HCT116 (cell line): Measurements from ENCODE around the gene BCL11B. TPM values are rescaled to one million over a fixed set of nuclear protein-coding genes. Genes with fewer than 3 reads are reported as not detected.

Source experiments
- ATAC-seq: fragments of 200-7000 bp; cut with Tn5 transposase; 2 replicates; pipeline ENCODE4 v1.9.1; 2020; ENCODE audit warnings: mild to moderate bottlenecking, moderate library complexity
- BruUV-seq: library from RNA; stranded (reverse); fragments of 400-500 nt; replicated peaks from 2 replicates; lab custom pipeline; 2021; lab: Mats Ljungman, UMichigan
- CTCF ChIA-PET: fragments of 300-600 bp; sonication (Branson Sonifier 250); formaldehyde crosslinking; loops from one replicate; lab custom pipeline; 2021; ENCODE audit warnings: antibody characterized with exemption; lab: Charles Lee
- POLR2A ChIA-PET: fragments of 300-600, 350-600 bp; sonication (Branson Sonifier 250); formaldehyde crosslinking; loops from one replicate; lab custom pipeline; 2021; ENCODE audit warnings: antibody characterized with exemption; lab: Charles Lee
- RAD21 ChIA-PET, 2 experiments: fragments of 300-600 bp; sonication (Branson Sonifier 250); formaldehyde crosslinking; loops; one replicate each; lab custom pipeline; 2023; ENCODE audit warnings: low total read pairs in 2 of 2; ENCODE audit not compliant: uncharacterized antibody in 2 of 2, unreplicated experiment in 2 of 2, low non-redundant PET in 1 of 2; lab: Charles Lee
- DNase-seq: peaks from one replicate; pipeline ENCODE4 v3.0.0-alpha.2; 2010; ENCODE audit warnings: low read depth, low spot score
- H2AFZ ChIP-seq: fragments of 200-600 bp; shearing (Covaris generic), sonication (generic); 2 replicates; pipeline ENCODE4 v1.6.1; 2017; ENCODE audit warnings: low read depth, mixed run types, mixed read lengths, antibody characterized with exemption, low read length; ENCODE audit not compliant: poor library complexity, severe bottlenecking
- H3K27ac ChIP-seq: 2 replicates; pipeline ENCODE4 v1.5.1; 2012; ENCODE audit warnings: low read depth, low read length
- H3K27me3 ChIP-seq: fragments of 200-600 bp; sonication (generic); 2 replicates; pipeline ENCODE4 v1.6.1; 2016; ENCODE audit warnings: mixed run types, low read length, mixed read lengths; ENCODE audit not compliant: insufficient read depth
- H3K36me3 ChIP-seq, 2 experiments: fragments of 200-500 bp in 1 of 2; fragments of 200-600 bp in 1 of 2; sonication (Bioruptor generic) in 1 of 2; sonication (generic) in 1 of 2; 2 replicates each; pipeline versions ENCODE4 v1.5.1 to v1.6.1; 2014 to 2016; ENCODE audit warnings: low read length in 2 of 2, inconsistent platforms in 1 of 2, mixed read lengths in 1 of 2, mixed run types in 1 of 2; ENCODE audit not compliant: insufficient read depth in 2 of 2, control insufficient read depth in 1 of 2
- H3K4me1 ChIP-seq, 2 experiments: fragments of 200-600 bp in 1 of 2; sonication (generic) in 1 of 2; 2 replicates each; pipeline versions ENCODE4 v1.5.1 to v1.6.1; 2012 to 2017; ENCODE audit warnings: low read length in 2 of 2, inconsistent platforms in 1 of 2, mild to moderate bottlenecking in 1 of 2, mixed read lengths in 1 of 2, mixed run types in 1 of 2, moderate library complexity in 1 of 2; ENCODE audit not compliant: insufficient read depth in 2 of 2, control insufficient read depth in 1 of 2
- H3K4me2 ChIP-seq: fragments of 200-600 bp; sonication (generic); 2 replicates; pipeline ENCODE4 v1.6.1; 2017; ENCODE audit warnings: mixed run types, low read length, mixed read lengths
- H3K4me3 ChIP-seq, 2 experiments: fragments of 200-600 bp in 1 of 2; sonication (generic) in 1 of 2; replicated peaks in 1 of 2; 2 replicates each; pipeline ENCODE4 v1.5.1; 2011 to 2016; ENCODE audit warnings: low read length in 2 of 2, control low read depth in 1 of 2, low read depth in 1 of 2, mild to moderate bottlenecking in 1 of 2, mixed read lengths in 1 of 2, mixed run types in 1 of 2
- H3K79me2 ChIP-seq: fragments of 200-600 bp; sonication (generic); 2 replicates; pipeline ENCODE4 v1.6.1; 2017; ENCODE audit warnings: mild to moderate bottlenecking, mixed run types, low read length, moderate library complexity, mixed read lengths; ENCODE audit not compliant: insufficient read depth
- H3K9ac ChIP-seq: fragments of 200-600 bp; sonication (generic); 2 replicates; pipeline ENCODE4 v1.6.1; 2016; ENCODE audit warnings: low read length, mixed read lengths
- H3K9me2 ChIP-seq: fragments of 200-600 bp; sonication (generic), shearing (Covaris generic); 2 replicates; pipeline ENCODE4 v1.6.1; 2017; ENCODE audit warnings: mixed run types, mild to moderate bottlenecking, moderate library complexity; ENCODE audit not compliant: insufficient read depth
- H3K9me3 ChIP-seq, 2 experiments: fragments of 200-500 bp in 1 of 2; fragments of 200-600 bp in 1 of 2; sonication (Bioruptor generic) in 1 of 2; sonication (generic) in 1 of 2; 2 replicates each; pipeline ENCODE4 v1.6.1; 2014 to 2017; ENCODE audit warnings: low read length in 2 of 2, mixed read lengths in 2 of 2, inconsistent platforms in 1 of 2, low read depth in 1 of 2, mild to moderate bottlenecking in 1 of 2, mixed run types in 1 of 2, moderate library complexity in 1 of 2; ENCODE audit not compliant: control insufficient read depth in 1 of 2, insufficient read depth in 1 of 2
- H4K20me1 ChIP-seq: fragments of 200-600 bp; sonication (generic), shearing (Covaris generic); 2 replicates; pipeline ENCODE4 v1.6.1; 2017; ENCODE audit warnings: mixed run types, mild to moderate bottlenecking, moderate library complexity; ENCODE audit not compliant: insufficient read depth
- ATF3 ChIP-seq: IDR thresholded peaks from 2 replicates; pipeline ENCODE4 v1.6.1; 2012
- CEBPB ChIP-seq: IDR thresholded peaks from 2 replicates; pipeline ENCODE4 v1.6.1; 2012; ENCODE audit warnings: low read depth
- EGR1 ChIP-seq: IDR thresholded peaks from 2 replicates; pipeline ENCODE4 v1.6.1; 2012; ENCODE audit warnings: low read depth
- EZH2phosphoT487 ChIP-seq: fragments of 200-600 bp; IDR thresholded peaks from 2 replicates; pipeline ENCODE4 v1.6.1; 2018; ENCODE audit warnings: antibody characterized with exemption, borderline replicate concordance
- FOSL1 ChIP-seq: IDR thresholded peaks from 2 replicates; pipeline ENCODE4 v1.6.1; 2012; ENCODE audit warnings: low read depth
- JUND ChIP-seq: IDR thresholded peaks from 2 replicates; pipeline ENCODE4 v1.6.1; 2012
- MAX ChIP-seq: IDR thresholded peaks from 2 replicates; pipeline ENCODE4 v1.6.1; 2012
- POLR2A ChIP-seq: IDR thresholded peaks from 2 replicates; pipeline ENCODE4 v1.7.0; 2011; ENCODE audit warnings: borderline replicate concordance; ENCODE audit not compliant: insufficient read depth, insufficient read length; ENCODE audit errors: extremely low read depth
- POLR2AphosphoS5 ChIP-seq: IDR thresholded peaks from 2 replicates; pipeline ENCODE4 v1.6.1; 2011; ENCODE audit warnings: mild to moderate bottlenecking, low read depth, low read length, moderate library complexity
- RAD21 ChIP-seq: IDR thresholded peaks from 2 replicates; pipeline ENCODE4 v1.6.1; 2012; ENCODE audit warnings: low read depth, mild to moderate bottlenecking
- REST ChIP-seq: IDR thresholded peaks from 2 replicates; pipeline ENCODE4 v1.6.1; 2012; ENCODE audit warnings: low read depth
- SIN3A ChIP-seq: IDR thresholded peaks from 2 replicates; pipeline ENCODE4 v1.6.1; 2012; ENCODE audit warnings: low read depth
- SP1 ChIP-seq: IDR thresholded peaks from 2 replicates; pipeline ENCODE4 v1.6.1; 2012; ENCODE audit warnings: low read depth
- TCF7L2 ChIP-seq: IDR thresholded peaks from 2 replicates; pipeline ENCODE4 v1.7.0; 2011; ENCODE audit warnings: borderline replicate concordance, inconsistent platforms; ENCODE audit not compliant: insufficient read depth, insufficient read length; ENCODE audit errors: extremely low read depth
- YY1 ChIP-seq: IDR thresholded peaks from 2 replicates; pipeline ENCODE4 v1.6.1; 2011; ENCODE audit warnings: low read length, low read depth, moderate library complexity, mild to moderate bottlenecking; ENCODE audit not compliant: insufficient replicate concordance; ENCODE audit errors: extremely low read depth
- ZBTB33 ChIP-seq: IDR thresholded peaks from 2 replicates; pipeline ENCODE4 v1.6.1; 2011; ENCODE audit warnings: mild to moderate bottlenecking, low read length, moderate library complexity; ENCODE audit not compliant: insufficient replicate concordance; ENCODE audit errors: extremely low read depth
- ZFX ChIP-seq: fragments of 450-650 bp; IDR thresholded peaks from 2 replicates; pipeline ENCODE4 v1.6.1; 2017
- intact Hi-C: fragments of 100-400 bp; cut with micrococcal nuclease; formaldehyde crosslinking; loops from 2 replicates; pipeline ENCODE4 v1.10.0; 2022
- total RNA-seq: library from RNA; stranded (reverse); gene quantifications from one replicate; pipeline ENCODE4 v1.2.1, GENCODE V29; 2021; ENCODE audit not compliant: unreplicated experiment

The BCL11B gene
- total RNA-seq, 1 experiment from 2014 or later: 1.1 TPM

- no TSS peak for BruUV-seq
- no peak overlapping the region for H3K9ac ChIP-seq
- H3K27ac ChIP-seq: no peak overlapping the region
- H3K4me1 ChIP-seq: peaks cover 12 to 14% of the 10 kb centered on the region in 2 experiments
- no peak overlapping the region for H3K4me3 ChIP-seq
- H3K4me2 ChIP-seq: no peak overlapping the region
- TF ChIP-seq JUND: no peak
- no peak for TF ChIP-seq POLR2A
- TF ChIP-seq MAX: no peak
- no peak for TF ChIP-seq EZH2phosphoT487
- TF ChIP-seq EGR1: no peak
- no peak for TF ChIP-seq SP1
- TF ChIP-seq CEBPB: no peak
- no peak for TF ChIP-seq TCF7L2
- no peak for TF ChIP-seq FOSL1
- no peak for TF ChIP-seq SIN3A
- no peak for TF ChIP-seq ZBTB33
- TF ChIP-seq ATF3: no peak
- no peak for TF ChIP-seq RAD21
- no peak for TF ChIP-seq ZFX
- no peak for TF ChIP-seq POLR2AphosphoS5
- no peak for TF ChIP-seq REST
- TF ChIP-seq YY1: no peak
- TF ChIP-seq, all 23 proteins: peak for 0
- no peaks in the 10 kb centered on the region for H3K36me3 ChIP-seq
- H3K9me3 ChIP-seq: no peaks in the 10 kb centered on the region
- intact Hi-C loops: no loop called here
- H3K79me2 ChIP-seq: no peaks in the 10 kb centered on the region
- DNase-seq: no peak
- CTCF ChIA-PET: no interaction called here
- RAD21 ChIA-PET: no interaction called here
- ATAC-seq: no peak
- no peaks in the 10 kb centered on the region for H4K20me1 ChIP-seq
- H2AFZ ChIP-seq: no peak overlapping the region
- H3K9me2 ChIP-seq: no peaks in the 10 kb centered on the region
- POLR2A ChIA-PET: no interaction called here
- no peaks in the 10 kb centered on the region for H3K27me3 ChIP-seq
These were observed 16.1 kb downstream of the BCL11B start for GRCh38 chr14:99255621-99256482.
